Purkinje cell (primary cell): Measurements from ENCODE around the gene ATP8B2. TPM values are rescaled to one million over a fixed set of nuclear protein-coding genes. Genes with fewer than 3 reads are reported as not detected.

ENCODE experiments used
- polyA plus RNA-seq: library from polyadenylated mRNA; unstranded; fragments of >200 nt; fragmentation: Nextera tagmentation; gene quantifications from 2 replicates; pipeline ENCODE4 v1.2.1, GENCODE V29; 2014

ATP8B2 gene
- polyA plus RNA-seq: 2.0 and 2.6 TPM in 2 replicates

GRCh38 chr1:154324669-154325582 is at the start of gene ATP8B2:
Gene ATP8B2, plus strand, starts transcription at chr1:154325525. Its CDS starts 2,617 bp downstream, at chr1:154328142.

GRCh38 chr1:154320882-154321608 is 4.3 kb upstream of the ATP8B2 start, which contains the start of gene AQP10:
Gene AQP10, plus strand, starts transcription at chr1:154321093. Its CDS starts 63 bp downstream, at chr1:154321156.

Other genes starting within 250 kb of the ATP8B2 start
- 0.11 and 0.27 TPM in 2 replicates for gene NUP210L, start 170.5 kb upstream of the ATP8B2 start, polyA plus RNA-seq
- gene TPM3, start 133.4 kb upstream of the ATP8B2 start, polyA plus RNA-seq: 83.3 and 111 TPM in 2 replicates
- gene CFAP141, start 119.2 kb upstream of the ATP8B2 start, polyA plus RNA-seq: not detected in 2 replicates
- gene UBAP2L, start 104.6 kb upstream of the ATP8B2 start, polyA plus RNA-seq: 32.3 and 44.5 TPM in 2 replicates
- gene HAX1, start 52.9 kb upstream of the ATP8B2 start, polyA plus RNA-seq: 138 and 143 TPM in 2 replicates
- gene AQP10, start 4.4 kb upstream of the ATP8B2 start, polyA plus RNA-seq: not detected in 2 replicates
- gene IL6R, start 79.8 kb downstream of the ATP8B2 start, polyA plus RNA-seq: 0.08 TPM in 1 of 2 replicates, not detected in the other
- not detected in 2 replicates for gene TDRD10, start 176.7 kb downstream of the ATP8B2 start, polyA plus RNA-seq
- gene SHE, start 176.9 kb downstream of the ATP8B2 start, polyA plus RNA-seq: not detected in 2 replicates
- 52.2 and 56.9 TPM in 2 replicates for gene UBE2Q1, start 233.1 kb downstream of the ATP8B2 start, polyA plus RNA-seq
- gene CHRNB2, start 242.3 kb downstream of the ATP8B2 start, polyA plus RNA-seq: 3.7 and 5.9 TPM in 2 replicates